Spleen (tissue), 7 donors: ENCODE results near the gene TMEM63C.

Experiments used
- CTCF ChIP-seq, 11 experiments: fragments of 200-600 bp in 7 of 11; fragments of 450-650 bp in 4 of 11; sonication (generic) in 4 of 11; IDR thresholded peaks in 8 of 11; conservative IDR thresholded peaks in 3 of 11; 1 replicate in 7 of 11; 2 replicates in 4 of 11; pipeline versions ENCODE4 v1.4.0 to v1.8.0; 2016 to 2021; ENCODE audit warnings: antibody characterized with exemption in 11 of 11, inconsistent platforms in 4 of 11, mild to moderate bottlenecking in 1 of 11
- POLR2A ChIP-seq, 3 donors: fragments of 450-650 bp; IDR thresholded peaks; one replicate each; pipeline ENCODE4 v1.5.1; 2017; ENCODE audit warnings: antibody characterized with exemption in 3 of 3, mild to moderate bottlenecking in 1 of 3
- donor health status: DM: no; HTN: no; CAD: no; lungs with moderate emphysema.
- donor health status: DM: no; HTN: no; CAD: no.
- donor health status: DM: no; HTN: no; CAD: no.

DNA sequence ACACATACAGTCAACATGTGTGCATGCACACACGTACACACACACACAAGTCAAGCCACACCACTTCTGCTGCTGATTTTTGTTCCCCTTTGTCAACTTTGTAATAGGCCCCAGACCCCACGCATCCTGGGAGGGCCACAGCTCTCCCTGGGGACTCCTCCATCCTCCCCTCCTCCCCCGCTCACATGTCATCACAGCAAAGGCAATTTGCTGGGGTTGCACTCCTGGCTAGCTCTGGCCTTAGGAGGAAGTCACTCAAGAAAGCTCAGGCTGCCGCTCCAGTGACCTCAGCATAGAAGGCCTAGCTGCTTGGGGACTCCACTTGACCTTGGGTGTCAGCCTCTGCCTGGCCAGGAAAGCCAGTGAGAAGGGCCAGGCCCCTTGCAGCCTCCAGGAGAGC is 62.3 kb downstream of the TMEM63C start:
- TF ChIP-seq CTCF (IDR thresholded peaks at IDR 0.05 in 8 of 11, conservative IDR thresholded peaks at IDR 0.05 in 3 of 11): no peak
- no peak for TF ChIP-seq POLR2A (IDR thresholded peaks at IDR 0.05)
